RPMI8226 (cell line): ENCODE data around the gene TNIP1.

ENCODE experiments used
- DNase-seq: peaks from one replicate; pipeline ENCODE4 v3.0.0-alpha.2; 2015

Gene TNIP1

GRCh38 chr5:151063142-151063989, 17.5 kb downstream of the TNIP1 start:
- DNase-seq: no peak

GRCh38 chr5:151062405-151063141, 18.3 kb downstream of the TNIP1 start:
- no peak for DNase-seq

GRCh38 chr5:151060742-151061141, 20.1 kb downstream of the TNIP1 start:
- no peak for DNase-seq

DNA sequence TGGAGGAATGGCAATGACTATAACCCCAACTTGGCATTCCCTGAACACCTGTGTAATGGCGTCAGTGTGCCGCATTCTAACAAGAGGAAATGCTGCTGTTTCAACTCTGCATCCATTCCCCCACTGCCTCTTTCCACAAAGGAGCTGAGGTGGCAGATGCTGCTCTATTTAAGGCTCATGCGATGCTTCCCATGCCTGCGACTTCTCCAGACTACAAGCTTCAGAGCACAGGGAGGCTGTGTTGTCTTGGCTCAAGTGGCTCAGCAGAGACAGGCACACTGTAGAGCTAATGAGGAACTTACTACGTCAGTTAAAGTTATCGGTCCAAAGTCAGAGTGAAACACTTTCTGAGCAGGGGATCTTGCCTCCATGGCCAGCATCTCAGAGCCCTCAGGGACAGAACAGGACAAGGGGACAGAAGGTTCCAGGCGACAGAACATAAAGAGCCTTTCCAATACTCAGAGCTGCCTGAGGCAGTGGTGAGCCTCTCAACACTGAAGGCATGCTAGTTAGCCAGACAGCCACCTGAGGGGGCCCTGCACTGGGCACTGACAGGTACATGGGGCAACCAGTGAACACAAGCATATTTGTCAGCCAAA, 21.8 kb downstream of the TNIP1 start:
- DNase-seq: peak; percentile 73

DNA sequence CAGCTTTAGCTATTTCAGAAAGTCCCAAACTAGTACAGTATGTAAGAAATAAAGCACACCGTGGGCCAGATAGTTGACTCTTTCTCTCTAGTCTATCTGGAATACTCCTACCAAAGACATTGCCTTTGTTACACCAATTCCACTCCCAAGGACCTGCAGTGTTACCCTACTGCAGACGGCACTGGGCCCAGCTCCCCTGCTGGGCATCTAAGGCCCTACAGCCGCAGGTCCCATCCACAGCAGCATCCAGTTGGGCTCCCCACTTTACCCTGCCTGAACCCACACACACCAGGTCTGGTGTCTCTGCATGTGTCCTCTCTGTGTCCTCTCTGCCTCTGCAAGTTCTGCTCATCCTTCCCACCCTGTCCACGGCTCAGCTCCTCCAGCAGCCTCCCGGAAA, 22.5 kb downstream of the TNIP1 start:
- DNase-seq: no peak

GRCh38 chr5:151056379-151057325, 24.2 kb downstream of the TNIP1 start:
- DNase-seq: no peak

- DNase-seq: no peak
Observed at GRCh38 chr5:151055336-151055735, 25.5 kb downstream of the TNIP1 start.

- DNase-seq: no peak
Observed at GRCh38 chr5:151054709-151055108, 26.1 kb downstream of the TNIP1 start.

GRCh38 chr5:151053796-151054462, 26.9 kb downstream of the TNIP1 start:
- no peak for DNase-seq

DNA sequence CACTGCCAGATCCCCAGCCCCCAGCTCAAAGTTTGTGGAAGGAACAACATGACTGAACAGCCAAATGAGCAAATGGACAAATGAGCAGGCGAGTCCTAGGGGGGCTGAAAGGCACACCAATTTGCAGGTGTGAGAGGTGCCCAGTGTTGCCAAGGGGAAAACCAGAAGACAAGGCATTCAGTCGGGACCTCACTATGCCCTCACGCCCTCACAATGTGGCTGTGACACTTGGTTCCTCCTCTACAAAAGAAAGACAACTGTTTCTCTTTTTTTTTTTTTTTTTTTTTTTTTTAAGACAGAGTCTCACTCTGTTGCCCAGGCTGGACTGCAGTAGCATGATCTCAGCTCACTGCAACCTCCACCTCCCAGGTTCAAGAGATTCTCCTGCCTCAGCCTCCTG, 28.0 kb downstream of the TNIP1 start:
- DNase-seq: no peak

DNA sequence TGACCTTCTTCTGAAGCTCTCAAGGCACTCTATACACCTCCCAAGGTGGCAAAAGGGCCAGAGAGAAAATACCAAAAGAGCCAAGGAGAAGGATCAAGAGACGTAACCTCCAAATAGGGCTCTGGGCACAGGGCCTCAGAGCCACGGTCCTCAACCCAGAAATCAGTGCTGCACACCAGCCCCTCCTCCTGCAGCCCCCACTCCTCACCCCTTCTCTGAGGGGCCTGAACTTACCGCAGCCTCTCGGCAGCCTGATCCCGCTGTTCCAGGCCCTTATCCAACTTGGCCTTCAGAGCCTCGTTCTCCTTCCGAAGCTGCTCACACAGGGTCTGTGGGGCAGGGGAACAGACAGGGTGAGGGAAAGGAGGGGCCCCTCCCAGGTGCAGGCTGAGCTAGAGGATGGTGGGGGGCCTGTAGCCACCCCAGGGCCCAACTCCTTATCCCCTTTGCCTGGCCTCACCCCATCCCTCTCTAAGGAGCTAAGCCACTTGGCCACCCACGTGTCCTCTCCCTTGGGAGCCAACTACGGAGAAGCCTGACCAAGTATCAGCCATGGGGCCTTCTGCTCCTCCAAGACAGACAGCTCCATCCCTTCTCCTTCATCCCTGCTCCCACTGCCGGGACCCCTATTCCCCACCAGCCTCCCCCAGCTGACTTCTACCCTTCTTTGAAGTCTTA, 28.8 kb downstream of the TNIP1 start:
- DNase-seq: no peak

DNA sequence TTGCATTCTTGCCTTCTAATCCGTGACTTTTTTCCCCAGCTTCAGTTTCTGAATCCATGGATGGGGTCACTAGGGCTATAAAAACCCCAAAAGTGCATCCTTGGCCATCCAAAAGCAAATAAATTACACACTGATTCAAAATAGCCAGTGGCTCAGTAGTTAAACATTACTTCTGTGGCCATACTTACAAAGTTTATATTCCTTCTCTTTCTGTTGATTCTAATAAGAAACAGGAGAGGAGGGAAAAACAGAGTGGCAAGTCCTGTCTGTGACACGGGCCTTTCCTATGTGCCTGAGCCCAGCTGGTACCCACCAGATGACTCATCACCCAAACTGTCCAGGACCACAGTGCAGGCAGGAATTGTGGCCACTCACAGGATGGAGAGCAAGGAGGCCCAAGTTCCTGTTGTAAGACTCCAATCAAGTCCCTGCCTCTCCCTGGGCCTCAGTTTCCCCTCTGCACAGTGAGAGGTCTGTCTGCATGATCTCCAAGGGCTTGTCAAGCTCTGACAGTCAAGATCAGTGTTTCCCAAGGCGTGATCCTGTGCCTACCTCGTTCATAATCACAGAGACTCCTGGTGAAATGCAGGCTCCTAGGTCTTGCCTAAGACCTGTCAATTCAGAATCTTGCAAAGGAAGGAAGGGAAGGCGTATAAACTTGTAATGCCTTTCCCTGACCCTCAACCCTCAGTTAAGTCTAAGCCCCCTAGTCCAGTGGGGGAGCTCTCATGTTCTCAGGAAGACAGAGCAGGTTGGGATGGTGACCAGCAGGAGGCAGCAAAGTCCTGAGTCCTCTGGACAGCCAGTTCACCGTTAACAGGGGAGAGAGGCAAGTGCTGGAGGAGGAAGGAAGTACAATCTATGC, 29.5 kb downstream of the TNIP1 start:
- peak; percentile 78 for DNase-seq

DNA sequence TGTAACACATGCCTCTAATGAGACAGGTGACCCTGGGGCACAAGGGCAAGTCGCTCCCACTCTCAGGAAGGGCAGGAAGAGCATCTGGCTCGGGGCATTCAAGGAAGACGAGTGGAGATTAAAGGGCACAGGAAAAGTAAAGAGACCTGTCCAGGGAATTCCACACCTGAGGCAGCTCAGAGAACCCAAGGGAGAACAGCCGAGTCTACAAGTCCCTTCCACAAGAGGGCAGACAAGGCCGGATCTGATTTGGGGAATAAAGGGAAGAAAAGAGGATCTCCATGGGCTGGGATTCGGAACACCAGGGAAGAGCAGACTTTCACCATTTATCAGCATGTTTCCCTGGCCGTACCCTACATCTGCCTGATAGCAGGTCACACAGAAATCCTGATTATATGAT, 32.3 kb downstream of the TNIP1 start:
- DNase-seq: no peak

DNA sequence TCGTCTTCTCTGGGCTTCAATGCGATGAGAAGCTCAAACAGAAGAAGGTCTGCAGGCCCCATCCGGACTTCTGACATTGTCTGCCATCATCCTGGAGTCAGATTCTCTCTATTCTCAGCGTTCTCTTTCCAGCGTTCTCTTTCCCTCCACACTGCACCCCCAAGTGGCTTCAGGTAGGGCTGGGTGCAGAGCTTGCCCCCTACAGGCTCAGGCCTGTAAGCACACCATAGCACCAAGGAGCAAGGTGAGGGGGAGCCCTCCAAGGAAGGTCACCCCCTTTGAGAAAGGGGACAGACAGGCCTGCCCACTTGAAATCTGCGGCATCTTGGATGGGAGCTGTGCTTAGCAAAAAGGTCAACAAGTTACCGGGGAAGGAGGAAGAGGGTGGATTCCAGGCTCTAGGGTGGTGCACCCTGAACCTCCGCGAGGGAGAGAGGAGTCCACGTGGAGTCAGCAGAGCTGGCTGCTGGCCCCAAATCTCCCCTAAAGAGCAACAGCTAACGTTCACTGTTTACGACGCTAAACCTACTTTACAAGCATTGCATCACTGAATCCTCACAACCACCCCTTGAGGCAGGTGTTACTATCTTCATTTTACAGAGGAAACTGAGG, 32.9 kb downstream of the TNIP1 start:
- DNase-seq: peak; percentile 35

GRCh38 chr5:151042453-151043093, 38.3 kb downstream of the TNIP1 start:
- DNase-seq: no peak

- no peak for DNase-seq
Observed at GRCh38 chr5:151041577-151042268, 39.1 kb downstream of the TNIP1 start.

- DNase-seq: no peak
Observed at GRCh38 chr5:151040211-151040747, 40.6 kb downstream of the TNIP1 start.

GRCh38 chr5:151039665-151040064, 41.2 kb downstream of the TNIP1 start:
- no peak for DNase-seq
